Daoy (cell line): Measurements from ENCODE around the gene SCIMP. TPM values are rescaled to one million over a fixed set of nuclear protein-coding genes. Genes with fewer than 3 reads are reported as not detected.
"Not testable (repeated sequence)": the region's sequence is repeated elsewhere in the genome, so short reads cannot be mapped to it uniquely, and the experiment has no call there.

Experiments
- DNase-seq: peaks from one replicate; pipeline ENCODE4 v3.0.0-alpha.2; 2015; ENCODE audit warnings: low read depth
- total RNA-seq: library from RNA; depleted of rRNA; stranded (reverse); fragments of >200 nt; shearing (Covaris generic); gene quantifications from 2 replicates; pipeline ENCODE4 v1.2.3, GENCODE V29; 2014; rRNA removed

Gene SCIMP
- total RNA-seq, 1 experiment from 2014 or later, result not detected

- DNase-seq, result no peak
Observed at GRCh38 chr17:5184288-5184687, 50.4 kb downstream of the SCIMP start.

GRCh38 chr17:5183410-5183793 lies 51.3 kb downstream of the SCIMP start:
- DNase-seq, result no peak

- DNase-seq, result no peak
Observed at GRCh38 chr17:5182597-5183409, 51.9 kb downstream of the SCIMP start.

- DNase-seq, result no peak
Observed at GRCh38 chr17:5181509-5182305, 53.0 kb downstream of the SCIMP start.

GRCh38 chr17:5179003-5179402 lies 55.7 kb downstream of the SCIMP start:
- DNase-seq, result no peak

GRCh38 chr17:5175027-5175426 lies 59.6 kb downstream of the SCIMP start:
- DNase-seq, result not testable (repeated sequence)

- DNase-seq, result peak; percentile 14
Observed at GRCh38 chr17:5165791-5166564, 68.7 kb downstream of the SCIMP start.

GRCh38 chr17:5164436-5164835 lies 70.2 kb downstream of the SCIMP start:
- DNase-seq, result no peak

- DNase-seq, result not testable (repeated sequence)
Observed at GRCh38 chr17:5161793-5162192, 72.9 kb downstream of the SCIMP start.

GRCh38 chr17:5160702-5161101 lies 74.0 kb downstream of the SCIMP start:
- DNase-seq, result not testable (repeated sequence)

Other genes with a start within 250 kb of the SCIMP start
- 4.3 and 8.5 TPM in 2 replicates for gene CAMTA2, start 247.2 kb downstream of the SCIMP start, total RNA-seq
- gene INCA1, start 237.3 kb downstream of the SCIMP start, total RNA-seq, result 0.23 TPM in 1 of 2 replicates, not detected in the other
- 32.3 and 46.6 TPM in 2 replicates for gene KIF1C, start 236.9 kb downstream of the SCIMP start, total RNA-seq
- not detected in 2 replicates for gene SLC52A1, start 199.4 kb downstream of the SCIMP start, total RNA-seq
- not detected in 2 replicates for gene ZFP3, start 156.4 kb downstream of the SCIMP start, total RNA-seq
- 17.7 and 20.4 TPM in 2 replicates for gene ZNF232, start 123.0 kb downstream of the SCIMP start, total RNA-seq
- gene USP6, start 118.8 kb downstream of the SCIMP start, total RNA-seq, result not detected in 2 replicates
- 4.5 and 6.5 TPM in 2 replicates for gene ZNF594, start 43.0 kb downstream of the SCIMP start, total RNA-seq
- 36.9 and 45.7 TPM in 2 replicates for gene RABEP1, start 47.4 kb upstream of the SCIMP start, total RNA-seq
- 192 and 198 TPM in 2 replicates for gene NUP88, start 184.8 kb upstream of the SCIMP start, total RNA-seq
- 100.0 and 119 TPM in 2 replicates for gene RPAIN, start 185.3 kb upstream of the SCIMP start, total RNA-seq
- 709 and 891 TPM in 2 replicates for gene C1QBP, start 204.3 kb upstream of the SCIMP start, total RNA-seq
- gene DHX33, start 234.1 kb upstream of the SCIMP start, total RNA-seq, result 8.9 and 10.9 TPM in 2 replicates